ENCODE results near the gene HSPA12B. TPM values are rescaled to one million over a fixed set of nuclear protein-coding genes. Genes with fewer than 3 reads are reported as not detected.

Gene HSPA12B
- total and polyA plus RNA-seq, 2 of the 8 experiments (the other 6 are each of a cell fraction or from before 2014, with no cell fraction given), result 2.2 to 4.3 TPM

DNA sequence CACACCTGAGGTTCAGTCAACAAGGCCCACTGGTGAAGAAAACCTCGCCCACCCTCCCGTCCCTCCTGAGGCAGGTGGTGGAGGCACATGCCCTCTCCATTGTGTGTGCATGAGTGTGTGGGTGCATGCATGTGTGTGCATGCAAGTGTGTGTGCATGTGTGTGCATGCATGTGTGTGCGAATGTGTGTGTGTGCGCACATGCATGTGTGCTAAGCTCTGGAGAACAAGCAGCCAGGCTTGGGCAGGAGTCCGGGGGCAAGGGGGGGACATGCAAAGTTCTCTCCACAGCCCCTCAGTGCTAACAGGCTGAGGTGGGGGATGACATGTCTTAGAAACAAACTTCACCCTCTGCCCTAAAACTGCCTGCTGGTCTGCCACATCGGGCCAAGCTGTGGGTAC, 3.1 kb upstream of the HSPA12B start (continued):
- TF ChIP-seq RNF2 (IDR thresholded peaks at IDR 0.05; ENCODE audit: borderline replicate concordance, low read depth, low read length, missing control alignments, poor library complexity, severe bottlenecking), result no peak
- no peak for TF ChIP-seq CTBP2 (IDR thresholded peaks at IDR 0.05; ENCODE audit: borderline replicate concordance, insufficient read depth, insufficient read length, low read length)
- TF ChIP-seq CEBPB (IDR thresholded peaks at IDR 0.05; ENCODE audit: low read depth, low read length), result no peak
- TF ChIP-seq POU5F1 (IDR thresholded peaks at IDR 0.05; ENCODE audit: low read depth, low read length), result no peak
- TF ChIP-seq SIN3A (conservative IDR thresholded peaks at IDR 0.05 in 1 of 2, IDR thresholded peaks at IDR 0.05 in 1 of 2; ENCODE audit: low read depth in 1 of 2, low read length in 2 of 2), result no peak
- no peak for TF ChIP-seq RAD21 (IDR thresholded peaks at IDR 0.05 in 1 of 2, conservative IDR thresholded peaks at IDR 0.05 in 1 of 2; ENCODE audit: low read depth in 2 of 2, low read length in 2 of 2)

Data from H1 (cell line).